Activated T-helper 2 cell treated with anti-CD3 and anti-CD28 coated beads, Interferon-gamma antibody, Interleukin-2, Interleukin-4, amounts not matched to agents 10 μg/mL and 5 μg/mL and 100 μg/mL, durations not matched to agents 14 hours and 24 hours and 36 hours (primary cell): ENCODE data around the gene LSM2. TPM values are rescaled to one million over a fixed set of nuclear protein-coding genes. Genes with fewer than 3 reads are reported as not detected.
"Not testable (repeated sequence)": the region's sequence is repeated elsewhere in the genome, so short reads cannot be mapped to it uniquely, and the experiment has no call there.

Source experiments
- DNase-seq: peaks from one replicate; pipeline ENCODE4 v3.0.0; 2021; ENCODE audit warnings: low spot score
- H3K27ac Mint-ChIP-seq: one replicate; pipeline ENCODE4 v1.8.0; 2021; ENCODE audit warnings: mixed read lengths
- H3K27me3 Mint-ChIP-seq: one replicate; pipeline ENCODE4 v1.8.0; 2021; ENCODE audit warnings: low read depth, mixed read lengths
- H3K36me3 Mint-ChIP-seq: one replicate; pipeline ENCODE4 v1.8.0; 2021; ENCODE audit warnings: low read depth, mixed read lengths
- H3K4me1 Mint-ChIP-seq: one replicate; pipeline ENCODE4 v1.8.0; 2021; ENCODE audit warnings: low read depth, mixed read lengths
- H3K4me3 Mint-ChIP-seq: one replicate; pipeline ENCODE4 v1.8.0; 2021; ENCODE audit warnings: low read depth, mild to moderate bottlenecking, moderate library complexity, mixed read lengths
- H3K9me3 Mint-ChIP-seq: one replicate; pipeline ENCODE4 v1.8.0; 2021; ENCODE audit warnings: mixed read lengths
- intact Hi-C: fragments of 100-400 bp; cut with micrococcal nuclease; formaldehyde crosslinking; loops from one replicate; pipeline ENCODE4 v1.15.1; 2023
- total RNA-seq: library from RNA; stranded (reverse); gene quantifications from 2 replicates; pipeline ENCODE4 v1.2.3, GENCODE V29; 2022

The LSM2 gene
- total RNA-seq, 1 donor from 2014 or later, result 130 TPM

DNA sequence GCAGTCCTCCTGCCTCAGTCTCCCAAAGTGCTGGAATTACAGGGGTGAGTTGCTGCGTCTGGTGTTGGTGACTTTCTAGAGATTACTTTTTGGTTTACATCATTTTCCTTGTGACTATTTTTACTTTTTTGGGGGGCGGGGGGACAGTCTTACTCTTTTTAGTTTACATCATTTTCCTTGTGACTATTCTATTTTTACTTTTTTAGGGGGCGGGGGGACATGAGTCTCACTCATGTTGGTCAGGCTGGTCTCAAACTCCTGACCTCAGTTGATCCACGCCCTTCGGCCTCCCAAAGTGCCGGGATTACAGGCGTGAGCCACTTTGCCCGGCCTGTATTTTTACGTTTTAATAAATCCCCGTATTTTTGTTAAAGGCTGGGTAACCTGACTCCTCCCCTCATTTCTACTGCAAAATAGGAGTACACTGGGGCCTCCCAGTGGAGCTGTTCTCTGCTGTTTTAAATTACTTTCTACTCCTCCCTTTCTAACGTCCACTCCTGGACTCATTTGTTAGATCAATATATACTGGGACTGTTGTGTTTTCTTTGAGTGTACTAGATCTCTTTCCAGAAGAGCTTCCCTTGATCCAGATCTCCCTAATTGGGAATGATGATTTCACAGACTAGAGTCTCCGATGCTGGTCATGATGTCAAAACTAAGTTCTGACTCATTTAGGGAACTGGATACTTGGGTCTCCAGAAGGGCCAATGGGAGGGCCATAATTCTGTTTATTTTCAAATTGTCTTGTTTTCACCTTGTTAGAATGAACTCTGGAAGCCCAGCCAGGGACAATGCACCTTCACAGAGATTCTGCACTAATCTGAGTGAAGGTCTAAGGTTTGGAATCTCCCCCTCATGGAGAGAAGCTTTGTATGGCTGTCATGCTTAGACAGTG is 30.0 kb upstream of the LSM2 start:
- Mint-ChIP-seq H3K27ac (peak overlapping the region; percentile 97), H3K9me3 (no peaks in the 10 kb centered on the region), H3K36me3 (peaks cover 69% of the 10 kb centered on the region), H3K4me1 (peaks cover 31% of the 10 kb centered on the region), H3K4me3 (peak overlapping the region; percentile 87), H3K27me3 (no peaks in the 10 kb centered on the region)
- DNase-seq, result no peak
- intact Hi-C loops, result loop anchor here (10.0 kb wide), 3 partner anchors 338 to 1008 kb away; partner anchors contain the start of genes AGPAT1, MICB, PSMB8 and RNF5

DNA sequence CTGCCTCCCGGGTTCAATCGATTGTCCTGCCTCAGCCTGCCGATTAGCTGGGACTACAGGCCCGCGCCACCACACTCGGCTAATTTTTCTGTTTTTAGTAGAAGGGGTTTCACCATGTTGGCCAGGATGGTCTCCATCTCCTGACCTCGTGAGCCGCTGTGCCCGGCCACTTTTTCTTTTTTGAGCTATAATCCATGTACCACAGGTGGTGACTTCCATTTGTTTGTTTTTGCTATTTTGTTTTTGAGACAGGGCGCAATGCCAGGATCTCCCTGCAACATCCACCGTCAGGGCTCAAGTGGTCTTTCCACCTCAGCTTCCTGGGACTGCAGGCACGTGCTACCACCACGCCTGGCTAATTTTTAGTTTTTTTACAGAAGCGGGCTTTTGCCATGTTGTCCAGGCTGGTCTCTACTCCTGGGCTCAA is 29.3 kb upstream of the LSM2 start:
- peak overlapping the region; percentile 97 for H3K27ac Mint-ChIP-seq
- no peaks in the 10 kb centered on the region for H3K9me3 Mint-ChIP-seq
- H3K4me3 Mint-ChIP-seq, result peak overlapping the region; percentile 87
- no peaks in the 10 kb centered on the region for H3K27me3 Mint-ChIP-seq
- H3K36me3 Mint-ChIP-seq, result peaks cover 70% of the 10 kb centered on the region
- intact Hi-C loops, result loop anchor here (10.0 kb wide), 3 partner anchors 339 to 1009 kb away; partner anchors contain the start of genes AGPAT1, MICB, PSMB8 and RNF5
- peaks cover 31% of the 10 kb centered on the region for H3K4me1 Mint-ChIP-seq
- DNase-seq, result no peak

DNA sequence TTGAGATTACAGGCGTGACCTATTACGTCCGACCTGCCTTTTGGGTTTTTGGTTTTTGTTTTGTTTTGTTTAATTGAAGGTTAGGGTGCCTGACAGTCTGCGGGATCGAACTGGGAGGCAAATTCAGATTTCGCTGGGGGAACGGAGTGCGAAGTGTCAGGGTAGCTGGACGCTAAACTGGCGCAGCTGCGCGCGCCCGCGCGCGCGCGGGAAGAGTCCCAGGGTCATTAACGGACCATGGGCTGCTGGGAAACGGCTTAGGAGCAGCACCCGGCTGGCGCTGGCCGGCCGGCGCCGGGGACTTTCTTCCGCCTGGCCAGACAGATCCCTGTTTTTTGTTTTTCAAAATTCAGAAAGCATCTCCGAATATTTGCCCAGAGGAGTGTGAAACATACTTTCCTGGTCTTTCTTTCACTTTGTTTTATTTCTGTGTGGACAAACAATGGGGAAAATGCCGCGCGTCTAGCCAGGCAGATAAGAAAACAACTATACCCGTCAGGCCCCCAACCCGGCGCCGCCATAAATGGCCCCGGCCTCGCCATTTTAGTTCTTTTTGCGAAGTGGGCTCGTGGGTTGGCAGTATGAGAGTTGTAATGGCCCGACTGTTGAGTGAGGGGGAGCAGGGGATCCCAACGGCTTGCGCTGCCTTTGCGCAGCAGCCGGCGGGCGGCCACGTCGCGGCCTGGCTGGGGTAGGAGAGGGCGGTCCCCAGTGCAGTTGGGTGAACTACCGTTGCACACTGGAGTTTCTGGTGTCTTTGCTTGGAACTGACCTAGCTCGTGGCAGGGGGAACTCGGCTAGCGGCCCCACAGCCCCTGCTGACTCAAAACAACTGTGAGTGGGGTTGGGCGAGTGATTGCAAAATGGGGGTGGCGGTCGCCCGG is 27.8 kb upstream of the LSM2 start:
- peak; percentile 71 for DNase-seq
- Mint-ChIP-seq H3K4me3 (peak overlapping the region; percentile 87), H3K9me3 (no peaks in the 10 kb centered on the region), H3K36me3 (peaks cover 70% of the 10 kb centered on the region), H3K27ac (peak overlapping the region; percentile 97), H3K4me1 (peaks cover 36% of the 10 kb centered on the region), H3K27me3 (no peaks in the 10 kb centered on the region)
- intact Hi-C loops, result loop anchor here (1.0 to 10.0 kb wide), 10 partner anchors 29 to 1010 kb away; partner anchors contain the start of genes AGPAT1, ATP6V1G2, EHMT2 and LY6G5C

DNA sequence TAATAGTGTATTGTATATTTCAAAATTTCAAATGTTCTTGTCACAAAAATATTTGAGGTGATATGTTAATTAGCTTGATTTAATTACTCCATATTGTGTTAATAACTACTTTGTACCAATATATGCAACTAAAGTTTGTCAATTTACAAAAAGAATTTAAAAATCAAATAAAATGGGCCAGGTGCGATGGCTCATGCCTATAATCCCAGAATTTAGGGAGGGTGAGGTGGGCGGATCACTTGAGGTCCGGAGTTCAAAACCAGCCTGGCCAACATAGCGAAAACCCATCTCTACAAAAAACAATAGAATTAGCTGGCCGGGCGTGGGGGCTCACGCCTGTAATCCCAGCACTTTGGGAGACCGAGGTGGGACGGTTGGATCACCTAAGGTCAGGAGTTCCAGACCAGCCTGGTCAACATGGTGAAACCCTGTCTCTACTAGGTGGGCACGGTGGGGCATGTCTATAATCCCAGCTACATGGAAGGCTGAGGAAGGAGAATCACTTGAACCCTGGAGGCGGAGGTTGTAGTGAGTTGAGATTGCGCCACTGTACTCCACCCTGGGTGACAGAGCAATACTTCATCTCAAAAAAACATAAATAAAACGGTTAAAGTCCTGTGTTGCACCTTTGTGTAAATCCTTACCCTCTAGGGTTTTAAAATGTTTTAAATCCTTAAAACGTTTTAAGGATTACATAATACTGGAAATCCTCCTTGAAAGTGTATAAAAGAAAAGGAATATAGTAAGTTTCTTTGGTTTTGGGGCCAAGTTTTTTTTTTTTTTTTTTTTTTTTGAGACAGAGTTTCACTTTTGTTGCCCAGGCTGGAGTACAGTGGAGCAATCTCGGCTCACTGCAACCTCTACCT is 24.8 kb upstream of the LSM2 start:
- intact Hi-C loops, result loop anchor here (5.0 to 10.0 kb wide), 8 partner anchors 34 to 1013 kb away; partner anchors contain the start of genes AGPAT1, ATP6V1G2, EHMT2 and LY6G5C
- Mint-ChIP-seq H3K27me3 (no peaks in the 10 kb centered on the region), H3K36me3 (peaks cover 40% of the 10 kb centered on the region), H3K9me3 (no peaks in the 10 kb centered on the region), H3K27ac (no peak overlapping the region), H3K4me1 (peaks cover 21% of the 10 kb centered on the region), H3K4me3 (peak overlapping the region; percentile 87)
- no peak for DNase-seq

DNA sequence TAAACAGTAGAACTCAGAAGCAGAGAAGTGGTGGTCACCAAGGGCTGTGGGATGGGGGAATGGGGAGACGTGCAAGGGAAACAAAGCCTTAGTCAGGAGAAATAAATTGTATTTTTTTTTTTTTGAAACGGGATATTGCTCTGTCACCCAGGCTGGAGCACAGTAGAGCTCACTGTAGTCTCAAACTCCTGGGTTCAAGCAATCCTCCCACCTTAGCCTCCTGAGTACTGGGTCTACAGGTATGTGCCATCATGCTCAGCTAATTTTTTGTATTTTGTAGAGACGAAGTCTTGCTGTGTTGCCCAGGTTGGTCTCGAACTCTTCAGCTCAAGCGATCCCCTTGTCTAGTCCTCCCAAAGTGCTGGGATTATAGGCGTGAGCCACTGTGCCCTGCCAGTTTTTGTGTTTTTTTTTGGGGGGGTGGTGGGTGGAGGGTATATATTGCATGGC is 24.1 kb upstream of the LSM2 start:
- DNase-seq, result no peak
- H3K4me3 Mint-ChIP-seq, result peak overlapping the region; percentile 87
- H3K4me1 Mint-ChIP-seq, result peaks cover 15% of the 10 kb centered on the region
- H3K36me3 Mint-ChIP-seq, result peaks cover 34% of the 10 kb centered on the region
- no peaks in the 10 kb centered on the region for H3K27me3 Mint-ChIP-seq
- intact Hi-C loops, result loop anchor here (1.0 to 10.0 kb wide), 9 partner anchors 34 to 1014 kb away; partner anchors contain the start of genes AGPAT1, ATP6V1G2, EHMT2 and LY6G5C
- H3K27ac Mint-ChIP-seq, result peak overlapping the region; percentile 48
- no peaks in the 10 kb centered on the region for H3K9me3 Mint-ChIP-seq

DNA sequence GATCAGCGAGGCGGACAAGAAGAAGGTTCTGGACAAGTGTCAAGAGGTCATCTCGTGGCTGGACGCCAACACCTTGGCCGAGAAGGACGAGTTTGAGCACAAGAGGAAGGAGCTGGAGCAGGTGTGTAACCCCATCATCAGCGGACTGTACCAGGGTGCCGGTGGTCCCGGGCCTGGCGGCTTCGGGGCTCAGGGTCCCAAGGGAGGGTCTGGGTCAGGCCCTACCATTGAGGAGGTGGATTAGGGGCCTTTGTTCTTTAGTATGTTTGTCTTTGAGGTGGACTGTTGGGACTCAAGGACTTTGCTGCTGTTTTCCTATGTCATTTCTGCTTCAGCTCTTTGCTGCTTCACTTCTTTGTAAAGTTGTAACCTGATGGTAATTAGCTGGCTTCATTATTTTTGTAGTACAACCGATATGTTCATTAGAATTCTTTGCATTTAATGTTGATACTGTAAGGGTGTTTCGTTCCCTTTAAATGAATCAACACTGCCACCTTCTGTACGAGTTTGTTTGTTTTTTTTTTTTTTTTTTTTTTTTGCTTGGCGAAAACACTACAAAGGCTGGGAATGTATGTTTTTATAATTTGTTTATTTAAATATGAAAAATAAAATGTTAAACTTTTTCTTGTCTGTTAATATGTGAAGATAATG is 23.0 kb upstream of the LSM2 start:
- Mint-ChIP-seq H3K27ac (peak overlapping the region; percentile 48), H3K4me3 (peak overlapping the region; percentile 87), H3K27me3 (no peaks in the 10 kb centered on the region), H3K36me3 (peaks cover 24% of the 10 kb centered on the region), H3K9me3 (no peaks in the 10 kb centered on the region), H3K4me1 (peaks cover 23% of the 10 kb centered on the region)
- intact Hi-C loops, result loop anchor here (1.0 to 10.0 kb wide), 10 partner anchors 32 to 1015 kb away; partner anchors contain the start of genes AGPAT1, ATP6V1G2, EHMT2 and LTA
- no peak for DNase-seq

DNA sequence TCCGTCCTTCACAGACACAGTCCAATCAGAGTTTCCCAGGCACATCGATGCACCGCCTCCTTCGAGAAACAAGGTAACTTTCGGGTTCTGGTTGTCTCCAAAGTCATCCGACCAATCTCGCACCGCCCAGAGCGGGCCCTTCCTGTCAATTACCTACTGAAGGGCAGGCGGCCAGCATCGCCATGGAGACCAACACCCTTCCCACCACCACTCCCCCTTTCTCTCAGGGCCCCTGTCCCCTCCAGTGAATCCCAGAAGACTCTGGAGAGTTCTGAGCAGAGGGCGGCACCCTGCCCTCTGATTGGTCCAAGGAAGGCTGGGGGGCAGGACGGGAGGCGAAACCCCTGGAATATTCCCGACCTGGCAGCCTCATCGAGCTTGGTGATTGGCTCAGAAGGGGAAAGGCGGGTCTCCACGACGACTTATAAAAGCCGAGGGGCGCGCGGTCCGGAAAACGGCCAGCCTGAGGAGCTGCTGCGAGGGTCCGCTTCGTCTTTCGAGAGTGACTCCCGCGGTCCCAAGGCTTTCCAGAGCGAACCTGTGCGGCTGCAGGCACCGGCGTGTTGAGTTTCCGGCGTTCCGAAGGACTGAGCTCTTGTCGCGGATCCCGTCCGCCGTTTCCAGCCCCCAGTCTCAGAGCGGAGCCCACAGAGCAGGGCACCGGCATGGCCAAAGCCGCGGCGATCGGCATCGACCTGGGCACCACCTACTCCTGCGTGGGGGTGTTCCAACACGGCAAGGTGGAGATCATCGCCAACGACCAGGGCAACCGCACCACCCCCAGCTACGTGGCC is 20.7 kb upstream of the LSM2 start, which contains the start of gene HSPA1B:
Gene HSPA1B (plus strand): TSS at position 453 of the 794 bp plus-strand sequence. CDS start 213 bp downstream, at position 666.
- H3K27me3 Mint-ChIP-seq, result no peaks in the 10 kb centered on the region
- DNase-seq, result peak; percentile 96
- H3K4me3 Mint-ChIP-seq, result peak within 1 kb of the TSS; percentile 85
- peaks cover 20% of the 10 kb centered on the region for H3K36me3 Mint-ChIP-seq
- peaks cover 32% of the 10 kb centered on the region for H3K4me1 Mint-ChIP-seq
- no peaks in the 10 kb centered on the region for H3K9me3 Mint-ChIP-seq
- intact Hi-C loops, result loop anchor here (2.0 to 10.0 kb wide), 3 partner anchors 15 to 253 kb away; partner anchors contain the start of genes C6orf47, LTA and TNF
- peak within 1 kb of the TSS; percentile 95 for H3K27ac Mint-ChIP-seq

DNA sequence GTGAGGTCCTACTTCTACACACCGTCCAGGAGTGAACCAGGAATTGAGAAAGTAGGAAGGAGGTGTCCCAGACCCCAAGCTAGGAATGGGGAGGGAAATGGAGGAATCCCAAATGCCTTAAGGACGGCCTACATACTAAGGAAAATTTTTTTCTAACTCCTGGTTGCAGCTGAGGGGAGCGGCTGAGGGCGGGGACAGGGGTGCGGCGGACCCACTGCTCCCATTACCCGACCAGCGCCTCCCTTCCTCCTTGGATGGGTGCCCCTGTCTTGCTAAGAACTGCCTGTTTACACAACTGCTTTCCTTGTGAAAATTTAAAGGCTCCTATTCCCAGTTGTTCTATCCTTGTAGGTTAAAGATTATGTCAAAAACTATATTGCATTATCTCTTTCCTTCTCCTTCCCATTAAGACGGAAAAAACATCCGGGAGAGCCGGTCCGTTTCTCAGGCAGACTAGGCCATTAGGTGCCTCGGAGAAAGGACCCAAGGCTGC is 20.1 kb upstream of the LSM2 start:
- Mint-ChIP-seq H3K36me3 (peaks cover 20% of the 10 kb centered on the region), H3K27me3 (no peaks in the 10 kb centered on the region), H3K9me3 (no peaks in the 10 kb centered on the region), H3K4me1 (peaks cover 32% of the 10 kb centered on the region), H3K27ac (peak overlapping the region; percentile 95), H3K4me3 (peak overlapping the region; percentile 85)
- intact Hi-C loops, result loop anchor here (2.0 to 10.0 kb wide), 3 partner anchors 14 to 252 kb away; partner anchors contain the start of genes C6orf47, LTA and TNF
- DNase-seq, result no peak

DNA sequence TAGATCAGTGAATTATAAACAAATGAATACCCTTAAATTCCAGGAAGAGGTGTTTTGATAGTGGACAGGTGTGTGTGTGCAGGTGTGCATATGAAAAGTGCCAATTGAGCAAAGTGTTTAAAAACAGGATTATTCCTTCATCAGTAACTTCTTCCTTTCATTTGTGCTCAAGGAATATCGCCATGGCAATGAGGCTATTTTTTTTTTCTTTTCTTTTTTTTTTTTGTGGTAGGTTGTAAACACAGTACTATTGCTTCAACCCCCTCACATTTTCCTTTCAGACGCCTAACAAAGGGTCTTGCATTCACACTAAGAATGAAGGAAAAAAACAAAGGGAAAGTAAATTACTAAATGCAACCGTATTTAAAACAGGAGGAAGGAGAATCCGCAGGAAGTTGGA is 18.8 kb upstream of the LSM2 start:
- Mint-ChIP-seq H3K27me3 (no peaks in the 10 kb centered on the region), H3K36me3 (peaks cover 10% of the 10 kb centered on the region), H3K27ac (peak overlapping the region; percentile 95), H3K9me3 (no peaks in the 10 kb centered on the region), H3K4me1 (peaks cover 35% of the 10 kb centered on the region), H3K4me3 (peak overlapping the region; percentile 85)
- intact Hi-C loops, result loop anchor here (10.0 kb wide), 1 partner anchor 251 kb away; the partner anchor contains the start of genes LTA and TNF
- DNase-seq, result no peak

DNA sequence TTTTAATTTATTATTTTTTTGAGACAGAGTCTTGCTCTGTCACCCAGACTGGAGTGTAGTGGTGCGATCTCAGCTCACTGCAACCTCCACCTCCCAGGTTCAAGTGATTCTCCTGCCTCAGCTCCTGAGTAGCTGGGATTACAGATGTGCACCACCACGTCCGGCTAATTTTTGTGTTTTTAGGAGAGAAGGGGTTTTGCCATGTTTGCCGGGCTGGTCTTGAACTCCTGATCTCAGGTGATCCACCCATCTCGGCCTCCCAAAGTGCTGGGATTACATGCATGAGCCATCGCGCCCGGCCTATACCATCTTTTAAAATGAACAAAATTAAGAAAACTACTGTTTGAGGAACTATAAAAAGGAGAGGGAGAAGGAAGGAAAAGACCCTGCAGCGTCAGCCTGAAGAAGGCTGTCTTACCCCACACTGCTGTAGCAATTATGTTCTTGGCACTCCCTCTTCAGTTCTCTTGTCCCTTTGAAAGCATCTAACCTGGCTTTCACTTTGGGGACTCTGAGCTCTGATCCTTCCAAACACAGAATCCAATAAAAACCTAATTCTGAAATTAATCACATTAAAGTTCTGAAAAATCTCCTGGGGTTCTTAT is 16.9 kb upstream of the LSM2 start:
- peaks cover 35% of the 10 kb centered on the region for H3K4me1 Mint-ChIP-seq

More for the DNA sequence above, 16.9 kb upstream of the LSM2 start:
- not testable (repeated sequence) for DNase-seq, H3K9me3 Mint-ChIP-seq, H3K27me3 Mint-ChIP-seq, H3K36me3 Mint-ChIP-seq
- Mint-ChIP-seq H3K4me3 (peak overlapping the region; percentile 26), H3K27ac (peak overlapping the region; percentile 33)
- intact Hi-C loops, result loop anchor here (5.0 to 10.0 kb wide), 2 partner anchors 39 to 249 kb away; partner anchors contain the start of genes LTA, NEU1 and TNF
